K562 (cell line): ENCODE data around the gene CACNA1C. TPM values are rescaled to one million over a fixed set of nuclear protein-coding genes. Genes with fewer than 3 reads are reported as not detected.

Experiments used
- ATAC-seq: fragments of 200-7000 bp; cut with Tn5 transposase; 3 replicates; pipeline ENCODE4 v1.9.1; 2020; ENCODE audit warnings: moderate library complexity
- BruUV-seq: library from RNA; stranded (reverse); fragments of 400-500 nt; replicated peaks from 2 replicates; lab custom pipeline; 2021; lab: Mats Ljungman, UMichigan
- CTCF ChIA-PET: fragments of 300-600 bp; formaldehyde crosslinking; extraction: SDS; loops from one replicate; lab custom pipeline; 2021; ENCODE audit warnings: low intra/inter-chr PET ratio; lab: Yijun Ruan, JAX
- POLR2A ChIA-PET: fragments of 300-600, 350-650 bp; sonication (Branson Sonifier 250); formaldehyde crosslinking; extraction: SDS; loops from one replicate; lab custom pipeline; 2021; ENCODE audit warnings: antibody characterized with exemption, inconsistent platforms; lab: Yijun Ruan, JAX
- DNase-seq, 4 experiments: peaks; one replicate each; pipeline versions ENCODE4 v3.0.0 to v3.0.0-alpha.2; 2011 to 2018; ENCODE audit warnings: low spot score in 3 of 4, mixed read lengths in 3 of 4; ENCODE audit errors: extremely low read depth in 1 of 4
- FAIRE-seq: peaks from 2 replicates; lab custom pipeline; 2011; peaks lifted over from hg19 to GRCh38; lab: Jason Lieb, UNC
- H2AFZ ChIP-seq: 2 replicates; pipeline ENCODE4 v1.6.0; 2011; ENCODE audit warnings: low read depth, low read length, control low read depth, inconsistent platforms
- H3K27ac ChIP-seq: fragments of 200-600 bp; 3 replicates; pipeline ENCODE4 v1.8.0; 2011; ENCODE audit warnings: low read depth, mild to moderate bottlenecking, control low read depth, inconsistent platforms, low read length, moderate library complexity, mixed read lengths; ENCODE audit errors: extremely low read depth
- H3K27me3 ChIP-seq, 2 experiments: fragments of 300-600 bp in 1 of 2; 2 replicates in 1 of 2; 3 replicates in 1 of 2; pipeline versions ENCODE4 v1.6.0 to v1.8.0; 2011; ENCODE audit warnings: inconsistent platforms in 2 of 2, low read length in 2 of 2, mild to moderate bottlenecking in 1 of 2, mixed read lengths in 1 of 2, moderate library complexity in 1 of 2; ENCODE audit not compliant: control insufficient read depth in 2 of 2, insufficient read depth in 2 of 2
- H3K36me3 ChIP-seq: fragments of 300-600 bp; 3 replicates; pipeline ENCODE4 v1.8.0; 2011; ENCODE audit warnings: mild to moderate bottlenecking, low read length, inconsistent platforms; ENCODE audit not compliant: control insufficient read depth, insufficient read depth
- H3K4me1 ChIP-seq, 2 experiments: fragments of 200-600 bp in 1 of 2; replicated peaks in 1 of 2; 2 replicates in 1 of 2; 3 replicates in 1 of 2; pipeline versions ENCODE4 v1.5.1 to v1.8.0; 2011; ENCODE audit warnings: inconsistent platforms in 2 of 2, low read length in 2 of 2, mild to moderate bottlenecking in 1 of 2, mixed read lengths in 1 of 2, moderate library complexity in 1 of 2; ENCODE audit not compliant: control insufficient read depth in 2 of 2, insufficient read depth in 2 of 2
- H3K4me2 ChIP-seq: 2 replicates; pipeline ENCODE4 v1.6.1; 2011; ENCODE audit warnings: low read length, control low read depth, inconsistent platforms, mixed read lengths; ENCODE audit not compliant: insufficient read depth
- H3K4me3 ChIP-seq: fragments of 200-600 bp; sonication (generic), shearing (Covaris generic); 2 replicates; pipeline ENCODE4 v1.5.1; 2016; ENCODE audit warnings: control low read depth, inconsistent platforms
- H3K79me2 ChIP-seq: fragments of 200-600 bp; 3 replicates; pipeline ENCODE4 v1.8.0; 2011; ENCODE audit warnings: low read length, inconsistent platforms; ENCODE audit not compliant: control insufficient read depth, insufficient read depth
- H3K9ac ChIP-seq, 2 experiments: 2 replicates each; pipeline versions ENCODE4 v1.6.0 to v1.6.1; 2011; ENCODE audit warnings: low read depth in 2 of 2, low read length in 2 of 2, control low read depth in 1 of 2, inconsistent platforms in 1 of 2, mild to moderate bottlenecking in 1 of 2, mixed read lengths in 1 of 2; ENCODE audit not compliant: insufficient read depth in 1 of 2
- H3K9me1 ChIP-seq: one replicate; pipeline ENCODE4 v1.6.0; 2011; ENCODE audit warnings: inconsistent platforms, mild to moderate bottlenecking, low read length, moderate library complexity; ENCODE audit not compliant: control insufficient read depth, insufficient read depth
- H3K9me3 ChIP-seq: replicated peaks from 2 replicates; pipeline ENCODE4 v1.5.1; 2011; ENCODE audit warnings: low read depth, low read length, inconsistent platforms; ENCODE audit not compliant: control insufficient read depth, insufficient read depth
- H4K20me1 ChIP-seq: replicated peaks from 2 replicates; pipeline ENCODE4 v1.6.1; 2011; ENCODE audit warnings: low read length, inconsistent platforms, mixed read lengths; ENCODE audit not compliant: control insufficient read depth, insufficient read depth
- EP300 ChIP-seq: IDR thresholded peaks from 2 replicates; pipeline ENCODE4 v1.6.1; 2012; ENCODE audit warnings: low read length, improper control_type of control experiment
- ERF ChIP-seq: fragments of 450-650 bp; formaldehyde crosslinking; IDR thresholded peaks from 2 replicates; pipeline ENCODE4 v1.4.0; 2020; ENCODE audit warnings: mild to moderate bottlenecking, mixed read lengths
- MCM2 ChIP-seq: fragments of 450-650 bp; IDR thresholded peaks from 2 replicates; pipeline ENCODE4 v1.6.1; 2017; ENCODE audit warnings: low read depth, mild to moderate bottlenecking
- MIER1 ChIP-seq: fragments of 450-650 bp; IDR thresholded peaks from 2 replicates; pipeline ENCODE4 v1.6.1; 2016; ENCODE audit warnings: antibody characterized with exemption, mild to moderate bottlenecking, low read depth
- RCOR1 ChIP-seq, 2 experiments: IDR thresholded peaks; 2 replicates each; pipeline ENCODE4 v1.6.1; 2012; ENCODE audit warnings: low read depth in 2 of 2, low read length in 2 of 2, borderline replicate concordance in 1 of 2, improper control_type of control experiment in 1 of 2
- RHOXF2B ChIP-seq: fragments of 250-450 bp; sonication (Bioruptor Pico); conservative IDR thresholded peaks from 2 replicates; pipeline ENCODE4 v1.5.1; 2021
- SP2 ChIP-seq: IDR thresholded peaks from 2 replicates; pipeline ENCODE4 v1.6.1; 2011; ENCODE audit warnings: mild to moderate bottlenecking, low read depth, low read length, moderate library complexity; ENCODE audit not compliant: poor library complexity, severe bottlenecking; ENCODE audit errors: extremely low read depth
- ZNF12 ChIP-seq: sonication (generic); formaldehyde crosslinking; IDR thresholded peaks from 2 replicates; pipeline ENCODE4 v1.4.0; 2020; ENCODE audit warnings: mild to moderate bottlenecking, missing genetic modification reagents
- ZNF583 ChIP-seq: fragments of 250-450 bp; sonication (Bioruptor Pico); IDR thresholded peaks from 2 replicates; pipeline ENCODE4 v1.4.0; 2020
- WGBS: fragments of 100-300 bp; shearing (Covaris generic); methylation state at CpG from one replicate; pipeline ENCODE4 v1.1.6; 2016; ENCODE audit warnings: low coverage, mixed read lengths; ENCODE audit not compliant: insufficient coverage; ENCODE audit errors: missing lambda C conversion rate; 5-methylcytosine and 5-hydroxymethylcytosine counted together
- in situ Hi-C: fragments of 300-500 bp; cut with MboI; formaldehyde crosslinking; loops from 4 replicates; pipeline ENCODE4 v1.15.0; 2018; ENCODE audit warnings: inconsistent platforms, mixed read lengths
- intact Hi-C: fragments of 100-400 bp; cut with micrococcal nuclease; formaldehyde crosslinking; loops from 2 replicates; pipeline ENCODE4 v1.14.2; 2022
- polyA plus RNA-seq, 8 experiments: library from polyadenylated mRNA; depleted of rRNA in 4 of 8; stranded (reverse) in 5 of 8; unstranded in 3 of 8; fragments of >200 nt; fragmentation: Nextera tagmentation in 2 of 8; fragmentation: Illumina TruSeq in 1 of 8; extraction: Ambion mirVana in 2 of 8; extraction: Trizol in 1 of 8; gene quantifications; 2 replicates each; pipeline versions ENCODE4 v1.2.1 to v1.2.3, GENCODE V29; 2011 to 2014; ENCODE audit warnings: inconsistent platforms in 1 of 8, missing spikeins in 1 of 8
- total RNA-seq, 7 experiments: library from RNA; depleted of rRNA in 6 of 7; stranded (reverse); fragments of >200 nt in 6 of 7; fragmentation: Illumina TruSeq in 2 of 7; extraction: Trizol in 2 of 7; gene quantifications; 2 replicates each; pipeline versions ENCODE4 v1.2.1 to v1.2.3, GENCODE V29; 2011 to 2021; ENCODE audit warnings: low replicate concordance in 1 of 7
- TF ChIP-seq, protein P1 (sequence below): fragments of 250-450 bp; sonication (Bioruptor Pico); IDR thresholded peaks from 2 replicates; pipeline ENCODE4 v1.9.0; 2021; ENCODE audit warnings: mild to moderate bottlenecking, inconsistent platforms
- TF ChIP-seq, protein P2 (sequence below): sonication (generic); formaldehyde crosslinking; IDR thresholded peaks from 2 replicates; pipeline ENCODE4 v1.8.0; 2022; ENCODE audit warnings: mild to moderate bottlenecking, missing genetic modification reagents
- TF ChIP-seq, protein P3 (sequence below): fragments of 250-450 bp; sonication (Bioruptor Pico); IDR thresholded peaks from 2 replicates; pipeline ENCODE4 v1.5.0; 2020; ENCODE audit warnings: mild to moderate bottlenecking
- TF ChIP-seq, protein P4 (sequence below): sonication (generic); formaldehyde crosslinking; IDR thresholded peaks from 2 replicates; pipeline ENCODE4 v1.5.0; 2020; ENCODE audit warnings: missing genetic modification reagents
- TF ChIP-seq, protein P5 (sequence below): fragments of 450-650 bp; IDR thresholded peaks from 2 replicates; pipeline ENCODE4 v1.6.1; 2018; ENCODE audit not compliant: partially characterized antibody

The CACNA1C gene
- total and polyA plus RNA-seq, 9 of the 15 experiments (the other 6 are each of a cell fraction or from before 2014, with no cell fraction given) = not detected

DNA sequence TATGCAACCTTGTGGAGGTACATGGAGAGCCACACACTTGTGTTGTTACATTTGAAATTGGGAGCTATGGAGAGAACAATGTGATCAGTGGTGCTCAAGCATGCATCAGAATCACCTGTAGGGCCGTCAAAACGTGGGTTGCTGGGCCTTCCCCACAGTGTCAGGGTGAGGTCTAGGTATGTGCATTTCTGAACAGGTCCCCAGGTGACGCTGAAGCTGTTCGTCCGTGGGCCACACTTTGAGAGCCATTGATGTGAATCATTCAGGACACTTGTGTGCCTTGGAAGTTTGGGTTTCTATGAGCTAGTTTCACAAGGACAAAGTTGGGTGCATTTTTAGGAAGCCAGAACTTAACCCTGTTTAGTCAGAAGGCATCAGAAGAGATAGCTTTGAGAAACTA lies 450.2 kb downstream of the CACNA1C start:
- 0% methylated on average over 5 of the region's 5 CpGs for WGBS
- Histone ChIP-seq H3K27ac (no peak overlapping the region), H3K79me2 (no peaks in the 10 kb centered on the region), H3K27me3 (peaks cover 2 to 40% of the 10 kb centered on the region in 2 experiments; a peak in 3 of 5 replicates), H3K9me3 (no peaks in the 10 kb centered on the region), H3K9me1 (no peaks in the 10 kb centered on the region), H2AFZ (no peak overlapping the region), H3K4me2 (no peak overlapping the region), H3K4me3 (no peak overlapping the region), H3K36me3 (no peaks in the 10 kb centered on the region), H4K20me1 (no peaks in the 10 kb centered on the region), H3K9ac (no peak overlapping the region), H3K4me1 (no peaks in the 10 kb centered on the region; a peak in 1 of 5 replicates)
- CTCF ChIA-PET = no interaction called here
- ATAC-seq (no peak), DNase-seq (no peak), FAIRE-seq (no peak)
- BruUV-seq = no TSS peak
- POLR2A ChIA-PET = interaction anchor here (0.7 kb wide), 1 partner anchor 673 kb away, joined by 4 read pairs; no protein-coding TSS in a partner anchor
- intact Hi-C loops = no loop called here
- in situ Hi-C loops = no loop called here
- TF ChIP-seq RHOXF2B (CRISPR knock-in tag) (no peak), ZNF583 (no peak), ZNF12 (no peak), EP300 (no peak), SP2 (no peak), RCOR1 (IDR thresholded peaks at IDR 0.05; ENCODE audit: borderline replicate concordance in 1 of 2, low read depth in 2 of 2, low read length in 2 of 2) (no peak), MIER1 (no peak), ERF (no peak), MCM2 (no peak)
- TF ChIP-seq, protein P1, sequence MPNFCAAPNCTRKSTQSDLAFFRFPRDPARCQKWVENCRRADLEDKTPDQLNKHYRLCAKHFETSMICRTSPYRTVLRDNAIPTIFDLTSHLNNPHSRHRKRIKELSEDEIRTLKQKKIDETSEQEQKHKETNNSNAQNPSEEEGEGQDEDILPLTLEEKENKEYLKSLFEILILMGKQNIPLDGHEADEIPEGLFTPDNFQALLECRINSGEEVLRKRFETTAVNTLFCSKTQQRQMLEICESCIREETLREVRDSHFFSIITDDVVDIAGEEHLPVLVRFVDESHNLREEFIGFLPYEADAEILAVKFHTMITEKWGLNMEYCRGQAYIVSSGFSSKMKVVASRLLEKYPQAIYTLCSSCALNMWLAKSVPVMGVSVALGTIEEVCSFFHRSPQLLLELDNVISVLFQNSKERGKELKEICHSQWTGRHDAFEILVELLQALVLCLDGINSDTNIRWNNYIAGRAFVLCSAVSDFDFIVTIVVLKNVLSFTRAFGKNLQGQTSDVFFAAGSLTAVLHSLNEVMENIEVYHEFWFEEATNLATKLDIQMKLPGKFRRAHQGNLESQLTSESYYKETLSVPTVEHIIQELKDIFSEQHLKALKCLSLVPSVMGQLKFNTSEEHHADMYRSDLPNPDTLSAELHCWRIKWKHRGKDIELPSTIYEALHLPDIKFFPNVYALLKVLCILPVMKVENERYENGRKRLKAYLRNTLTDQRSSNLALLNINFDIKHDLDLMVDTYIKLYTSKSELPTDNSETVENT (CRISPR knock-in tag) = no peak
- TF ChIP-seq, protein P2, sequence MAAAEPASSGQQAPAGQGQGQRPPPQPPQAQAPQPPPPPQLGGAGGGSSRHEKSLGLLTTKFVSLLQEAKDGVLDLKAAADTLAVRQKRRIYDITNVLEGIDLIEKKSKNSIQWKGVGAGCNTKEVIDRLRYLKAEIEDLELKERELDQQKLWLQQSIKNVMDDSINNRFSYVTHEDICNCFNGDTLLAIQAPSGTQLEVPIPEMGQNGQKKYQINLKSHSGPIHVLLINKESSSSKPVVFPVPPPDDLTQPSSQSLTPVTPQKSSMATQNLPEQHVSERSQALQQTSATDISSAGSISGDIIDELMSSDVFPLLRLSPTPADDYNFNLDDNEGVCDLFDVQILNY (CRISPR knock-in tag) = no peak
- TF ChIP-seq, protein P3, sequence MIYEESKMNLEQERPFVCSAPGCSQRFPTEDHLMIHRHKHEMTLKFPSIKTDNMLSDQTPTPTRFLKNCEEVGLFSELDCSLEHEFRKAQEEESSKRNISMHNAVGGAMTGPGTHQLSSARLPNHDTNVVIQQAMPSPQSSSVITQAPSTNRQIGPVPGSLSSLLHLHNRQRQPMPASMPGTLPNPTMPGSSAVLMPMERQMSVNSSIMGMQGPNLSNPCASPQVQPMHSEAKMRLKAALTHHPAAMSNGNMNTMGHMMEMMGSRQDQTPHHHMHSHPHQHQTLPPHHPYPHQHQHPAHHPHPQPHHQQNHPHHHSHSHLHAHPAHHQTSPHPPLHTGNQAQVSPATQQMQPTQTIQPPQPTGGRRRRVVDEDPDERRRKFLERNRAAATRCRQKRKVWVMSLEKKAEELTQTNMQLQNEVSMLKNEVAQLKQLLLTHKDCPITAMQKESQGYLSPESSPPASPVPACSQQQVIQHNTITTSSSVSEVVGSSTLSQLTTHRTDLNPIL = no peak
- TF ChIP-seq, protein P4, sequence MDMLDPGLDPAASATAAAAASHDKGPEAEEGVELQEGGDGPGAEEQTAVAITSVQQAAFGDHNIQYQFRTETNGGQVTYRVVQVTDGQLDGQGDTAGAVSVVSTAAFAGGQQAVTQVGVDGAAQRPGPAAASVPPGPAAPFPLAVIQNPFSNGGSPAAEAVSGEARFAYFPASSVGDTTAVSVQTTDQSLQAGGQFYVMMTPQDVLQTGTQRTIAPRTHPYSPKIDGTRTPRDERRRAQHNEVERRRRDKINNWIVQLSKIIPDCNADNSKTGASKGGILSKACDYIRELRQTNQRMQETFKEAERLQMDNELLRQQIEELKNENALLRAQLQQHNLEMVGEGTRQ (CRISPR knock-in tag) = no peak
- TF ChIP-seq, protein P5, sequence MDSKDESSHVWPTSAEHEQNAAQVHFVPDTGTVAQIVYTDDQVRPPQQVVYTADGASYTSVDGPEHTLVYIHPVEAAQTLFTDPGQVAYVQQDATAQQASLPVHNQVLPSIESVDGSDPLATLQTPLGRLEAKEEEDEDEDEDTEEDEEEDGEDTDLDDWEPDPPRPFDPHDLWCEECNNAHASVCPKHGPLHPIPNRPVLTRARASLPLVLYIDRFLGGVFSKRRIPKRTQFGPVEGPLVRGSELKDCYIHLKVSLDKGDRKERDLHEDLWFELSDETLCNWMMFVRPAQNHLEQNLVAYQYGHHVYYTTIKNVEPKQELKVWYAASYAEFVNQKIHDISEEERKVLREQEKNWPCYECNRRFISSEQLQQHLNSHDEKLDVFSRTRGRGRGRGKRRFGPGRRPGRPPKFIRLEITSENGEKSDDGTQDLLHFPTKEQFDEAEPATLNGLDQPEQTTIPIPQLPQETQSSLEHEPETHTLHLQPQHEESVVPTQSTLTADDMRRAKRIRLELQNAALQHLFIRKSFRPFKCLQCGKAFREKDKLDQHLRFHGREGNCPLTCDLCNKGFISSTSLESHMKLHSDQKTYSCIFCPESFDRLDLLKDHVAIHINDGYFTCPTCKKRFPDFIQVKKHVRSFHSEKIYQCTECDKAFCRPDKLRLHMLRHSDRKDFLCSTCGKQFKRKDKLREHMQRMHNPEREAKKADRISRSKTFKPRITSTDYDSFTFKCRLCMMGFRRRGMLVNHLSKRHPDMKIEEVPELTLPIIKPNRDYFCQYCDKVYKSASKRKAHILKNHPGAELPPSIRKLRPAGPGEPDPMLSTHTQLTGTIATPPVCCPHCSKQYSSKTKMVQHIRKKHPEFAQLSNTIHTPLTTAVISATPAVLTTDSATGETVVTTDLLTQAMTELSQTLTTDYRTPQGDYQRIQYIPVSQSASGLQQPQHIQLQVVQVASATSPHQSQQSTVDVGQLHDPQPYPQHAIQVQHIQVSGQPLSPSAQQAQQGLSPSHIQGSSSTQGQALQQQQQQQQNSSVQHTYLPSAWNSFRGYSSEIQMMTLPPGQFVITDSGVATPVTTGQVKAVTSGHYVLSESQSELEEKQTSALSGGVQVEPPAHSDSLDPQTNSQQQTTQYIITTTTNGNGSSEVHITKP = no peak
